NCI-H187 treated with DMSO at 0.1 percent for 48 hours (cell line): ENCODE results near the gene MISP3.
A peak's percentile ranks its signal among the peaks of the same experiment; 100 is the strongest.

Source experiments
- DNase-seq: peaks from one replicate; lab custom pipeline; 2025; lab: John Stamatoyannopoulos, UW

Gene MISP3

DNA sequence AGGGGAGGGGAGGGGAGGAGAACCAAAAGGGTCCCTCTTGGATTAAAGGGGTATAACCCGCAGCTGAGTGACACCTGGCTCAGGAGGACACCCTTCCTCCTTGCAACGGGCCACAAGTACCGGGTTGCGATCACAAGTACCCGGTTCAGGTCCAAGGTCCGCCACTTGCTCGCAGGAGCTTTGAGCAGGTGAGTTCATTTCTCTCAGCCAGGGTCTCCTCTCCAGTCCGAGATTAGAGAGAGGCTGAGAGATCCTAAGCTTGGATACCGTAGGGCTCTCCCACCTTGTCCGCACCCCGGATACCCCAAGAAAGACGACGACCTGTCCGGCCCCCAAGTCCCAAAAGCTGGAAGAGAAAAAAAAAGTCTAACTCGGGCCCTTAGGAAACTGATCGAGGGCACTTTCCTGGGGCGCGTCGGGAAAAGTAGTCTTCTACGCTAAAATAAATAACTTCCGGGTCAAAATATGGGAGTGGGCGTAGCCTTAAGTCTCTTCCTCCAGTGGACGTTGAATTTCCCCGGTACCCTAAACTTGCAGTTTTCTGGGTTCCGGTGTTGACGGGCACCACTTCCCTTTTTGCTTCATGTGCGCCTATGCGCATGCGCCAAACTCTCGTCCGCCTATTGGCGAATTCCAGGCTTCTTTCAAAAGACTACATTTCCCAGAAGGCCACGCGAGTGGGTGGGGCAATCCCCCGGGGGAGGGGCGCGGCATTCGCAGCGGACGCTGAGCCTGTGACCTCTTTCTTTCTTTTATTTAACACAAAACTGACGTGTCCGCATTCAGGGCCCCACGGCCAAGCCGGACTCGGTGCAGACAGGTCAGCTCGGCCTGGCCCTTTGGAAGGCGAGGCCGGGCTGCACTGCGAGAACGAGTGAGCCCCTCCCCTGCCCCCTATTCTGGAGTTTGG, 8.6 kb downstream of the MISP3 start:
- peak; percentile 77 for DNase-seq

DNA sequence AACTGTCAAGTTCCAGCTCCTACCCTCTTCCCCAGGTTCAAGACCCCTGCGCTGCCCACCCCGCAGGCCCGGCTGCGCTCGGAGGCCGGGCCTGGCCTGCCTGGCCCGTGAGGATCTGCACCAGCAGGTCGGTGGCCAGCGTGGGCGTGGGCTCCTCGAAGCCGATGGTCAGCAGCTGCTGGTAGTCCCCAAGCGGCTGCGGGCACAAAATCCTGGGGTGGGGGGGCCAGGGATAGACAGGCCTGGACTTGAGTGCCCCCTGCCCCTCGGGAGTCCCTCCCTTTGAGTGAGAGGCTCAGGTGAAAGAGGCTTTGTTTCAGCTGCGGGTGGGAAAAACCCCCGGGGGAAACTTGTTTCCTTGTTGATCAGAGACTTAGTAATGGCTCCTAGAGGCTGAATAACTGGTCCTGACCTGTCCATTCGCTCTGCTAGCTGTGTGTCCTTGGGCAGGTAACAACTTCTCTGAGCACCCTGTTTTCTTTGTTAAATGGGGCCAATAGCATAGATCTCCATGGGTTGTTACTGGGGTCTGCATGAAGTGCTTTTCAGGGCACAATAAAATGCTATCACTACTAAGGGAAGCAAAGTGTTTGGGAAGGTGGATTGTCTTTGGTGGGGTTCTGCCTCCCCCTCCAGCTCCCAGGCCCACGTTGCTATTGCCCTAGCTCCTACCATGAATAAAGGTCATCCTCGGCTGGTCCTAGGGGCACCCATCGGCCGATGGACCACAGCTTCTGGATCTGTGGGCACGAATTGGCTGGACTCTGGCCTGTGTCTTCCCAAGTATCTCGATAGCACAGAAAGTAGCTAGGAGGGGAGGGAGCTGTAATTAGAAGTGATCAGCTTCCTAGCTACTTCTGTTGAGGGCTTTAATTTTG, 9.4 kb downstream of the MISP3 start:
- DNase-seq = no peak

GRCh38 chr19:14082675-14082960, 10.0 kb downstream of the MISP3 start:
- DNase-seq = no peak

DNA sequence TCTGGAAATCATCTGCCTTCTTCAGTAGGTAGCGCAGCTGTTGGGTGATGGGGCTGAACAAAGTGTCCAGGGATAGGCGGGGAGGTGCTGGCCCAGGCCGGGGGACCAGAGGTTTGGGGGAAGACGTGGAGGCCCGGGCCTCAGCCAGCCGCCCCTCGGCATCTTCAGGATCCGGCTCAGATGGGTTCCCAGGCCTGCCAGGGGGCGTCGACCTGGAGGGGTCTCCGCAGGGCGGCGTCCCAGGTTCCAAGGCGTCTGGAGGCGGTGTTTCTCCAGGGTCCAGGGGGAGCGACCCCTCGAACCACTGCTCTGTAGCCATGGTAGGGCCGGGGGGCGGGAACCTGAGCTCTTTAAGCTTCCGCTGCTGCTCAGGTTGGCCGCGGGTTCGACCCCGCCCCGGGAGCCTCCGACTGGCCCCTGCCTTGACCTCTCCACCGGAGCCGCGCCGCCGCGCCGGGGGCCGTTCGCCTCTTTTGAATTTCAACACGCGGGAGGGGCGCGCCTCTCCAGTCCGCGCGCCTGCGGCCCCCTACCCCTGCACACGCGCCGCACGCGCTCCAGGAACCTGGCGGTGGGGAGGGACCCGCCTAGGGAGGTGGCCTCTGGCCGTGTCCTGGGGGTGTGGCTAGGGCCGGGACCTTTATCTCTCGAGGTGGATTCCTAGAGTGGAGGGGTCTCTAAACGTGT, 12.9 kb downstream of the MISP3 start, which contains the start of gene C19orf67:
TSS of gene C19orf67 (minus strand) at position 475 of the 687 bp plus-strand sequence. CDS start at position 319, 156 bp downstream.
- no peak for DNase-seq

DNA sequence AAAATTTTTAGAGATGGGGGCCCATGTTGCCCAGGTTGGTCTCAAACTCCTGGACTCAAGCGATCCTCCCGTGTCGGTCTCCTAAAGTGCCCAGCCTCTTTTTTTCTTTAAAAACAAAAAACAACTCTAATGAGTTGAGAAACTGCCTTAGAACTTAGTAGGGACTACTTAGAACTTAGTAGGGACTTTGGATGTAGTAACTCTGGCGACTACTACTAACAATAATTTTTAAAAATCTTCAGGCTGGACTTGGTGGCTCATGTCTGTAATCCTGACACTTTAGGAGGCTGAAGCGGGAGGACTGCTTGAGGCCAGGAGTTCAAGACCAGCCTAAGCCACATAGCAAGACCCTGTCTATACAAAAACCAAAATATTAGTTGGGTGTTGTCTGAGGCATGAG, 13.5 kb downstream of the MISP3 start:
- DNase-seq = no peak

GRCh38 chr19:14088634-14089411, 16.2 kb downstream of the MISP3 start:
- no peak for DNase-seq

- DNase-seq = no peak
Measured at GRCh38 chr19:14089412-14089661, 16.8 kb downstream of the MISP3 start.

- DNase-seq = no peak
Measured at GRCh38 chr19:14089662-14090508, 17.3 kb downstream of the MISP3 start.

GRCh38 chr19:14090509-14091080, 18.0 kb downstream of the MISP3 start, which contains the start of gene SAMD1:
SAMD1 (minus strand) TSS chr19:14090751.
- no peak for DNase-seq

GRCh38 chr19:14091081-14091812, 18.7 kb downstream of the MISP3 start:
- no peak for DNase-seq

- no peak for DNase-seq
Measured at GRCh38 chr19:14091813-14092462, 19.4 kb downstream of the MISP3 start.

GRCh38 chr19:14093117-14093823, 20.7 kb downstream of the MISP3 start:
- no peak for DNase-seq

GRCh38 chr19:14094854-14095253, 22.3 kb downstream of the MISP3 start:
- DNase-seq = no peak

DNA sequence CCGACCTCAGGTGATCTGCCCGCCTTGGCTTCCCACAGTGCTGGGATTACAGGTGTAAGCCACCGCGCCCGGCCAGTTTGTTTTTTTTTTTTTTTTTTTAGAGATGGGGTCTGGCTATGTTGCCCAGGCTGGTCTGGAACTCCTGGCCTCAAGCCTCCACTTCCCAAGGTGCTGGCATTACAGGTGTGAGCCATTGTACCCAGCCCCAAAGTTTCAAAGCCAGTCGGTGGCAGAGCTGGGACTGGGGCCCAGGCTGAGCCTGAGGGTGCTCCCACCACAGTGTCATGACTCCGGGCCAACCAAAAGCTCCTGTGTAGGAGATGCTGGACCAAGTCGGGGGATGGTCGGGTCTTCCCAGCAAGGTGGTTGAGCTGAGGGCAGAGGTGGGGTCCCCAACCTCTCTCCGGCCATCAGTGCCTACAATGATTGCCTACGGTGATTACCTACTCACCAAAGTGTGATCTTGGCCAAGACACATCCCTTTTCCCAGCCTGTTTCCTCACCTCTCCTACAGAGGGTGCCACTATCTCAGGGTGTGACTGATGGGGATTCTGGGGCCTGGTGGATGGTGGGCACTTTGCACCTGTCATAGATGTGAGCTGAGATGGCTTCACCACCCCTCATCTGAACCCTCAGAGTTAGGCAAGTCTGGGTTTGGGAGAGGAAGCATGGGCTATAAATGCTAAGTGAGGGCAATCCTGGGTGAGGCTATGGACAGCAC, 23.8 kb downstream of the MISP3 start:
- DNase-seq = no peak

- DNase-seq = no peak
Measured at GRCh38 chr19:14097532-14098151, 25.1 kb downstream of the MISP3 start.

DNA sequence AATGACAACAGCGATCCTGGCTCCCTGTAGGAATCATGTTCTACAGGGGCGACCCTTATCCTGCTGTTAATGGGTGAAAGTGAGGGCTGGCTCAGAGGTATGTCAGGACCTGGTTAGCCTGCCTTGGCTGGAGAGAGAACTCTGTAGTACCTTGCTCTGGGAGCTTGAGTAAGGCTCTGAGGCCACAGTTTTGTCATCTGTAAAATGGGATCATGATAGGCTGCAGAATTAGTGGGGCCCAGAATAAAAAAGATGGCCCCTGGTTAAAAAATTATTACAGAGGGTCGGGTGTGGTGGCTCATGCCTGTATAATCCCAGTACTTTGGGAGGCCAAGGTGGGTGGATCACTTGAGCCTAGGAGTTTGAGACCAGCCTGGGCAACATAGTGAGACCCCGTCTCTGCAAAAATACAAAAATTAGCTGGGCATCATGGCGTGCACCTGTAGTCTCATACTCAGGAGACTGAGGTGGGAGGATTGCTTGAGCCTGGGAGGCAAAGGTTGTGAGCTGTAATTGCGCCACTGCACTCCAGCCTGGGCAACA, 28.5 kb downstream of the MISP3 start:
- no peak for DNase-seq

DNA sequence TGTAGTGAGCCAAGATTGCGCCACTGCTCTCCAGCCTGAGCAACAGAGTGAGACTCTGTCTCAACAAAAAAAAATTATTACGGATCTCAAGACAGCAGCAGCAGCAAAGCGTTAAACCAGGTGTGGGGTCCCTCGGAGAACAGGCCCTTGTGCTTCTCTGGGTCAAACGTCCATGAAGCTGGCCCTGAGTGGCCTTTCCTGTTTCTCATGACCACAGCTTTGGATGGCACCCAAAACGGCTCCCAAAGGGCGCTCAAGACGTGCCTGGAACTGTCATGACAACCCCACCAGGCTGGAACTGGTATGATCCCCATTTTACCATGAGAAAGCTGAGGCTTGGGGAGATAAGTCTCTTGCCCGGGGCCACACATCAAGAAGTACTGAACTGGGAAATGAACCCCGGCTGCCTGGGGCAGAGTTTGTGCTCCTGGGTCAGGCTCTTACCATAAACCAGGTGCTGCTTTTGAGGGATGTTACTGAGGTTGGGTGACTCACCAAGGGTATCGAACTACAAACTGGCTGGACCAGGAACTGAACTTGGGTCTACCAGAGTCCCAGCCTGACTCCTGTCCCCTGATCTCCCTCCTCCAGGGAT, 29.6 kb downstream of the MISP3 start:
- DNase-seq = no peak
